A549 treated with AZD9567 at 1 μM for 4 hours (cell line): ENCODE data around the gene COA1. TPM values are rescaled to one million over a fixed set of nuclear protein-coding genes. Genes with fewer than 3 reads are reported as not detected.

ENCODE experiments used
- total RNA-seq: library from RNA; stranded (reverse); fragments of 200-300 nt; extraction: Qiagen RNA extraction; gene quantifications from 5 replicates; pipeline ENCODE4 v1.2.3, GENCODE V29; 2022; ENCODE audit not compliant: insufficient read depth

Gene COA1, protein sequence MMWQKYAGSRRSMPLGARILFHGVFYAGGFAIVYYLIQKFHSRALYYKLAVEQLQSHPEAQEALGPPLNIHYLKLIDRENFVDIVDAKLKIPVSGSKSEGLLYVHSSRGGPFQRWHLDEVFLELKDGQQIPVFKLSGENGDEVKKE
- total RNA-seq = 84.4 to 91.4 TPM (median 89.7 TPM) in 5 replicates

DNA sequence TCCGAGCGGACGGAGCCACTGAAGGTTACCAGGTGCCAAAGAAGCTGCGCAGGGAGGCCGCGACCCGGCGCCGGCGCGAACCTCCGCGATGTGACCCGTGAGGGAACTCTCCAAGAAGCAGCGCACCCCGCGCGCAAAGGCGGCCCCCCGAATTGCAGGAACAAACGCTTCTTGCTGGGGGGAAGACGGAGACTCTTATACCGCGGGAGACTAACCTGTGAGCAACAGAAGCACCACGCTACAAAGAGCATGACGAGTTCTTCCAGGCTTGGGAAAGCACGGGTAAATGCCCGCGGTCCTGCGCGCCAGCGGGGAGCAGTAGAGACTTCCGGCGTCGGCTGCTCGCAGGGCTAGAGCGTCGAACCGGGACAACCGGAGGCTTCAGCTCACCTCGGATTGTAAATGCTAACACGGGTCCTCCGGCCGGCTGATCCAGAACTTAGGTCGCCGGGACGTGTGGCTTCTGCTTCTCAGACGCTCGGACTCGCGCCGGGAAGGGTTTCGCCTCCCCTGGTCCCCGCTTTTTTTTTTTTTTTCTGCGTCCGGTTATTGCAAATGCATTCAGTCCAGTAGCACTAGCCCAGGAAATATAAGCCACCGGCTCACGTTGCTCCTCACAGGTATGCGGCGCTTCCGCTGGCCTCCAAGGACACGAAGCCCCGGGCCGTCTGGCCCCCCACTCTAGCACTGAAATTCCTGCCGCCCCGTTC, at the start of gene COA1:
TSS of gene COA1 (minus strand) at position 310 of the 710 bp plus-strand sequence. CDS start 80,909 bp downstream, outside the sequence.

DNA sequence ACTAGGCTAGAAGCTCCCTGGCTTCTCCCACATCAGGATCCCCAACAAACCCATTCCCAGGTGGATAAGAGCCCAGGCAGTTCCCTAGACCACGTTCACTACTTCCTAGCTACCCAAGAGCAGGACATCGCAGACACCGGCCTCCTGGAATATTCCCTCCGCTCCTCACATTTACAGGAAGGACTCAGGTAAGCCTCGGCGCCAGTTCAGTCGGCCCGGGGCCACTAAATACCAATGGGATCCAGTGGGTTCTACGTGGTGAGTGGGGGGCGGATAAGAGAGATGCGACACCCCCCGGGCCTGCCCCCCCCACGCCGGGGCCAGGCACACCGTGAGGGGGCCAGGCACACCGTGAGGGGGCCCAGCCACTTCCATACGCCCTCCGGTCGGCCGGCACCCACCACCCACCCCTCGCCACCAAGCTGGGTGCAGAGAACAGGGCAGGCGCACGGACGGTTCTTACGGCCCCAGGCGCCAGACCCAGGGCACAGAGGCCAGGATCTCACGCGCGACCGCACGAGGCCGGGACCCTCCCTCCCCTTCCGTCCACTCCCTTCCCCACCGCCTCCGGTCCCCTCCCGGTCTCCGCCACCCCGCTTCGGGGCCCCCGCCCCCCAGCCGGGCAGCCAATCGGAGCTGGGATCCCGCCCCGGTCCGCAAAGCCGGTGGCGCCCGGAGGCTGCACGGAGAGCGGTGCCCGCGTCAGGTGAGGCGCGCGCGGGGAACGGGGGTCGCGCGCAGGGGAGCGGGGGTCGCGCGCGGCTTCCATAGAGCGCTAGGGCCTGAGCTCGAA, 28.9 kb upstream of the COA1 start, which contains the start of gene BLVRA:
TSS of gene BLVRA (plus strand) at position 652 of the 793 bp plus-strand sequence. CDS start 12,479 bp downstream, outside the sequence.

Other genes starting within 250 kb of the COA1 start
- 21.8 to 28.0 TPM (median 26.5 TPM) in 5 replicates for gene STK17A, start 146.4 kb downstream of the COA1 start, total RNA-seq
- gene BLVRA, start 29.2 kb upstream of the COA1 start, total RNA-seq = 65.8 to 111 TPM (median 71.2 TPM) in 5 replicates
- 249 to 260 TPM (median 259 TPM) in 5 replicates for gene MRPS24, start 140.0 kb upstream of the COA1 start, total RNA-seq
- 25.8 to 31.1 TPM (median 26.8 TPM) in 5 replicates for gene URGCP, start 177.1 kb upstream of the COA1 start, total RNA-seq
- gene UBE2D4, start 196.9 kb upstream of the COA1 start, total RNA-seq = 5.0 to 12.4 TPM (median 10.7 TPM) in 5 replicates